GM18498 (cell line): ENCODE results near the gene UNC5B.

Experiments used
- ATAC-seq: cut with Tn5 transposase; IDR thresholded peaks from one replicate; pipeline ENCODE4 v1.9.1; 2021; ENCODE audit warnings: mild to moderate bottlenecking, moderate library complexity; ENCODE audit not compliant: unreplicated experiment

The UNC5B gene

GRCh38 chr10:71212318-71213126, at the start of gene UNC5B:
Gene UNC5B, plus strand, starts transcription at chr10:71212570. Its CDS starts 416 bp downstream, at chr10:71212986.
- peak; percentile 57 for ATAC-seq

- no peak for ATAC-seq
Observed at GRCh38 chr10:71173466-71173865, 38.9 kb upstream of the UNC5B start.

GRCh38 chr10:71176661-71177060, 35.7 kb upstream of the UNC5B start:
- no peak for ATAC-seq

- ATAC-seq = no peak
Observed at GRCh38 chr10:71177651-71178199, 34.6 kb upstream of the UNC5B start.

- no peak for ATAC-seq
Observed at GRCh38 chr10:71178880-71179279, 33.5 kb upstream of the UNC5B start.

- ATAC-seq = no peak
Observed at GRCh38 chr10:71179382-71179781, 33.0 kb upstream of the UNC5B start.

- ATAC-seq = no peak
Observed at GRCh38 chr10:71184421-71184820, 27.9 kb upstream of the UNC5B start.

GRCh38 chr10:71185209-71185608, 27.2 kb upstream of the UNC5B start:
- no peak for ATAC-seq

- ATAC-seq = no peak
Observed at GRCh38 chr10:71187197-71187596, 25.2 kb upstream of the UNC5B start.

GRCh38 chr10:71187600-71187999, 24.8 kb upstream of the UNC5B start:
- no peak for ATAC-seq

GRCh38 chr10:71188201-71188600, 24.2 kb upstream of the UNC5B start:
- no peak for ATAC-seq

- no peak for ATAC-seq
Observed at GRCh38 chr10:71191019-71191418, 21.4 kb upstream of the UNC5B start.

GRCh38 chr10:71191551-71192076, 20.8 kb upstream of the UNC5B start:
- ATAC-seq = no peak

GRCh38 chr10:71193516-71193915, 18.9 kb upstream of the UNC5B start:
- no peak for ATAC-seq

- ATAC-seq = no peak
Observed at GRCh38 chr10:71197955-71198354, 14.4 kb upstream of the UNC5B start.

GRCh38 chr10:71201849-71202248, 10.5 kb upstream of the UNC5B start:
- ATAC-seq = no peak

- ATAC-seq = no peak
Observed at GRCh38 chr10:71202314-71202713, 10.1 kb upstream of the UNC5B start.

- ATAC-seq = no peak
Observed at GRCh38 chr10:71203124-71203523, 9.2 kb upstream of the UNC5B start.

- ATAC-seq = no peak
Observed at GRCh38 chr10:71203716-71204115, 8.7 kb upstream of the UNC5B start.

- ATAC-seq = no peak
Observed at GRCh38 chr10:71204746-71205145, 7.6 kb upstream of the UNC5B start.

GRCh38 chr10:71205468-71205867, 6.9 kb upstream of the UNC5B start:
- no peak for ATAC-seq

- no peak for ATAC-seq
Observed at GRCh38 chr10:71206911-71207310, 5.5 kb upstream of the UNC5B start.
